ENCODE measurements around the gene SLX1A. TPM values are rescaled to one million over a fixed set of nuclear protein-coding genes. Genes with fewer than 3 reads are reported as not detected.

SLX1A gene
- total and polyA plus RNA-seq, 10 of the 15 experiments (the other 5 are each of a cell fraction or from before 2014, with no cell fraction given) = 2.5 to 123 (median 28.9) TPM

DNA sequence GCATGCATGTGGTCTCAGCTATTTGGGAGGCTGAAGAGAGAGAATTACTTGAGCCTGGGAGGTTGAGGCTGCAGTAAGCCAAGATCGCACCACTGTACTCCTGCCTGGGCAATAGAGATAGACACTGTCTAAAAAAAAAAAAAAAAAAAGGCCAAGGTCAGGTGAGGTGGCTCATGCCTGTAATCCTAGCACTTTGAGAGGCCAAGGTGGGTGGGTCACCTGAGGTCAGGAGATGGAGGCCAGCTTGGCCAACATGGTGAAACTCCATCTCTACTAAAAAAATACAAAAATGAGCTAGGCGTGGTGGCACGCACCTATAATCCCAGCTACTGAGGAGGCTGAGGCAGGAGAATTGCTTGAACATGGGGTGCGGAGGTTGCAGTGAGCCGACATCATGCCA is 38.5 kb upstream of the SLX1A start (continued):
- TF ChIP-seq, protein P1, sequence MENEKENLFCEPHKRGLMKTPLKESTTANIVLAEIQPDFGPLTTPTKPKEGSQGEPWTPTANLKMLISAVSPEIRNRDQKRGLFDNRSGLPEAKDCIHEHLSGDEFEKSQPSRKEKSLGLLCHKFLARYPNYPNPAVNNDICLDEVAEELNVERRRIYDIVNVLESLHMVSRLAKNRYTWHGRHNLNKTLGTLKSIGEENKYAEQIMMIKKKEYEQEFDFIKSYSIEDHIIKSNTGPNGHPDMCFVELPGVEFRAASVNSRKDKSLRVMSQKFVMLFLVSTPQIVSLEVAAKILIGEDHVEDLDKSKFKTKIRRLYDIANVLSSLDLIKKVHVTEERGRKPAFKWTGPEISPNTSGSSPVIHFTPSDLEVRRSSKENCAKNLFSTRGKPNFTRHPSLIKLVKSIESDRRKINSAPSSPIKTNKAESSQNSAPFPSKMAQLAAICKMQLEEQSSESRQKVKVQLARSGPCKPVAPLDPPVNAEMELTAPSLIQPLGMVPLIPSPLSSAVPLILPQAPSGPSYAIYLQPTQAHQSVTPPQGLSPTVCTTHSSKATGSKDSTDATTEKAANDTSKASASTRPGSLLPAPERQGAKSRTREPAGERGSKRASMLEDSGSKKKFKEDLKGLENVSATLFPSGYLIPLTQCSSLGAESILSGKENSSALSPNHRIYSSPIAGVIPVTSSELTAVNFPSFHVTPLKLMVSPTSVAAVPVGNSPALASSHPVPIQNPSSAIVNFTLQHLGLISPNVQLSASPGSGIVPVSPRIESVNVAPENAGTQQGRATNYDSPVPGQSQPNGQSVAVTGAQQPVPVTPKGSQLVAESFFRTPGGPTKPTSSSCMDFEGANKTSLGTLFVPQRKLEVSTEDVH (IDR thresholded peaks at IDR 0.05; ENCODE audit: low read depth, partially characterized antibody) = no peak
- TF ChIP-seq, protein P2, sequence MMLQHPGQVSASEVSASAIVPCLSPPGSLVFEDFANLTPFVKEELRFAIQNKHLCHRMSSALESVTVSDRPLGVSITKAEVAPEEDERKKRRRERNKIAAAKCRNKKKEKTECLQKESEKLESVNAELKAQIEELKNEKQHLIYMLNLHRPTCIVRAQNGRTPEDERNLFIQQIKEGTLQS (IDR thresholded peaks at IDR 0.05; ENCODE audit: borderline replicate concordance, extremely low read depth, low read depth, low read length) = no peak

DNA sequence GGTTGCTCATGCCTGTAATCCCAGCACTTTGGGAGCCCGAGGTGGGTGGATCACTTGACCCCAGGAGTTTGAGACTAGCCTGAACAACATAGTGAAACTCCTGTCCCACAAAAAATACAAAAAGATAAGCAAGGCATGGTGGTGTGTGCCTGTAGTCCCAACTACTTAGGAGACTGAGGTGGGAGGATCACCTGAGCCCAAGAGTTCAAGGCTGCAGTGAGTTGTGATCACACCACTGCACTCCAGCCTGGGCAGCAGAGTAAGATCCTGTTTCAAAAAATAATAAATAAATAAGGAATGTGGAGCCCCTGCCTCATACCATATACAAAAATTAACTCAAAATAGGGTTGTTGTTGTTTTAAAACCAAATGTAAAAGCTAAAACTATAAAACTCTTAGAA is 36.5 kb upstream of the SLX1A start:
- WGBS (ENCODE audit: insufficient coverage, insufficient replicate concordance, low lambda C conversion rate, missing lambda C conversion rate) = 12% methylated on average over 1 of the region's 1 CpG
- no peaks in the 10 kb centered on the region for H4K20me1 ChIP-seq (ENCODE audit: control insufficient read depth, insufficient read depth)
- DNase-seq (ENCODE audit: low read depth, low spot score) (no peak), ATAC-seq (no peak), FAIRE-seq (no peak)
- ChIA-PET SMC1A (ENCODE audit: uncharacterized antibody, unreplicated experiment) (no interaction called here), CTCF (interaction anchor here (0.6 to 1.9 kb wide), 3 partner anchors 18 to 215 kb away, joined by 3 to 7 read pairs (median 3); partner anchors contain the start of gene TBX6), RAD21 (ENCODE audit: unreplicated experiment) (interaction anchor here (1.0 kb wide), 1 partner anchor 65 kb away, joined by 3 read pairs; no protein-coding TSS in a partner anchor), POLR2A (no interaction called here)
- no peak overlapping the region for H3K4me3 ChIP-seq
- H3K79me2 ChIP-seq (ENCODE audit: control insufficient read depth, insufficient read depth, low read length) = no peaks in the 10 kb centered on the region
- no peaks in the 10 kb centered on the region for H3K9me3 ChIP-seq (replicated peaks; ENCODE audit: control insufficient read depth, insufficient read depth, low read length)
- no peak overlapping the region for H3K4me2 ChIP-seq (ENCODE audit: control insufficient read depth, insufficient read depth)
- H3K27me3 ChIP-seq (replicated peaks in 1 of 2; ENCODE audit: control insufficient read depth in 2 of 2, insufficient read depth in 2 of 2, low read length in 1 of 2) = no peaks in the 10 kb centered on the region
- in situ Hi-C loops (cut with MboI) (no loop called here), intact Hi-C loops (cut with micrococcal nuclease; ENCODE audit: unreplicated experiment) (no loop called here)
- no peak overlapping the region for H2AFZ ChIP-seq (ENCODE audit: control insufficient read depth, low read depth, low read length)
- H3K27ac ChIP-seq (ENCODE audit: control insufficient read depth, insufficient read depth) = no peak overlapping the region
- no peak overlapping the region for H3K9ac ChIP-seq (ENCODE audit: control insufficient read depth, insufficient read depth, low read length)
- BruUV-seq (replicated peaks) = no TSS peak
- no peaks in the 10 kb centered on the region; the same call in 1 of the 2 replicates for H3K4me1 ChIP-seq (ENCODE audit: control insufficient read depth, insufficient read depth, low read length)
- H3K36me3 ChIP-seq (ENCODE audit: control insufficient read depth in 2 of 2, insufficient read depth in 2 of 2, low read length in 1 of 2) = no peaks in the 10 kb centered on the region
- TF ChIP-seq LARP7 (IDR thresholded peaks at IDR 0.05) = no peak
- TF ChIP-seq, protein P3, sequence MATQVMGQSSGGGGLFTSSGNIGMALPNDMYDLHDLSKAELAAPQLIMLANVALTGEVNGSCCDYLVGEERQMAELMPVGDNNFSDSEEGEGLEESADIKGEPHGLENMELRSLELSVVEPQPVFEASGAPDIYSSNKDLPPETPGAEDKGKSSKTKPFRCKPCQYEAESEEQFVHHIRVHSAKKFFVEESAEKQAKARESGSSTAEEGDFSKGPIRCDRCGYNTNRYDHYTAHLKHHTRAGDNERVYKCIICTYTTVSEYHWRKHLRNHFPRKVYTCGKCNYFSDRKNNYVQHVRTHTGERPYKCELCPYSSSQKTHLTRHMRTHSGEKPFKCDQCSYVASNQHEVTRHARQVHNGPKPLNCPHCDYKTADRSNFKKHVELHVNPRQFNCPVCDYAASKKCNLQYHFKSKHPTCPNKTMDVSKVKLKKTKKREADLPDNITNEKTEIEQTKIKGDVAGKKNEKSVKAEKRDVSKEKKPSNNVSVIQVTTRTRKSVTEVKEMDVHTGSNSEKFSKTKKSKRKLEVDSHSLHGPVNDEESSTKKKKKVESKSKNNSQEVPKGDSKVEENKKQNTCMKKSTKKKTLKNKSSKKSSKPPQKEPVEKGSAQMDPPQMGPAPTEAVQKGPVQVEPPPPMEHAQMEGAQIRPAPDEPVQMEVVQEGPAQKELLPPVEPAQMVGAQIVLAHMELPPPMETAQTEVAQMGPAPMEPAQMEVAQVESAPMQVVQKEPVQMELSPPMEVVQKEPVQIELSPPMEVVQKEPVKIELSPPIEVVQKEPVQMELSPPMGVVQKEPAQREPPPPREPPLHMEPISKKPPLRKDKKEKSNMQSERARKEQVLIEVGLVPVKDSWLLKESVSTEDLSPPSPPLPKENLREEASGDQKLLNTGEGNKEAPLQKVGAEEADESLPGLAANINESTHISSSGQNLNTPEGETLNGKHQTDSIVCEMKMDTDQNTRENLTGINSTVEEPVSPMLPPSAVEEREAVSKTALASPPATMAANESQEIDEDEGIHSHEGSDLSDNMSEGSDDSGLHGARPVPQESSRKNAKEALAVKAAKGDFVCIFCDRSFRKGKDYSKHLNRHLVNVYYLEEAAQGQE (IDR thresholded peaks at IDR 0.05; ENCODE audit: low read depth, low read length) = no peak
- TF ChIP-seq, protein P4, sequence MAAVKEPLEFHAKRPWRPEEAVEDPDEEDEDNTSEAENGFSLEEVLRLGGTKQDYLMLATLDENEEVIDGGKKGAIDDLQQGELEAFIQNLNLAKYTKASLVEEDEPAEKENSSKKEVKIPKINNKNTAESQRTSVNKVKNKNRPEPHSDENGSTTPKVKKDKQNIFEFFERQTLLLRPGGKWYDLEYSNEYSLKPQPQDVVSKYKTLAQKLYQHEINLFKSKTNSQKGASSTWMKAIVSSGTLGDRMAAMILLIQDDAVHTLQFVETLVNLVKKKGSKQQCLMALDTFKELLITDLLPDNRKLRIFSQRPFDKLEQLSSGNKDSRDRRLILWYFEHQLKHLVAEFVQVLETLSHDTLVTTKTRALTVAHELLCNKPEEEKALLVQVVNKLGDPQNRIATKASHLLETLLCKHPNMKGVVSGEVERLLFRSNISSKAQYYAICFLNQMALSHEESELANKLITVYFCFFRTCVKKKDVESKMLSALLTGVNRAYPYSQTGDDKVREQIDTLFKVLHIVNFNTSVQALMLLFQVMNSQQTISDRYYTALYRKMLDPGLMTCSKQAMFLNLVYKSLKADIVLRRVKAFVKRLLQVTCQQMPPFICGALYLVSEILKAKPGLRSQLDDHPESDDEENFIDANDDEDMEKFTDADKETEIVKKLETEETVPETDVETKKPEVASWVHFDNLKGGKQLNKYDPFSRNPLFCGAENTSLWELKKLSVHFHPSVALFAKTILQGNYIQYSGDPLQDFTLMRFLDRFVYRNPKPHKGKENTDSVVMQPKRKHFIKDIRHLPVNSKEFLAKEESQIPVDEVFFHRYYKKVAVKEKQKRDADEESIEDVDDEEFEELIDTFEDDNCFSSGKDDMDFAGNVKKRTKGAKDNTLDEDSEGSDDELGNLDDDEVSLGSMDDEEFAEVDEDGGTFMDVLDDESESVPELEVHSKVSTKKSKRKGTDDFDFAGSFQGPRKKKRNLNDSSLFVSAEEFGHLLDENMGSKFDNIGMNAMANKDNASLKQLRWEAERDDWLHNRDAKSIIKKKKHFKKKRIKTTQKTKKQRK (IDR thresholded peaks at IDR 0.05; ENCODE audit: low read depth, low read length) = no peak
- TF ChIP-seq TCF12 (IDR thresholded peaks at IDR 0.05; ENCODE audit: low read depth, low read length) = no peak
- TF ChIP-seq, protein P5, sequence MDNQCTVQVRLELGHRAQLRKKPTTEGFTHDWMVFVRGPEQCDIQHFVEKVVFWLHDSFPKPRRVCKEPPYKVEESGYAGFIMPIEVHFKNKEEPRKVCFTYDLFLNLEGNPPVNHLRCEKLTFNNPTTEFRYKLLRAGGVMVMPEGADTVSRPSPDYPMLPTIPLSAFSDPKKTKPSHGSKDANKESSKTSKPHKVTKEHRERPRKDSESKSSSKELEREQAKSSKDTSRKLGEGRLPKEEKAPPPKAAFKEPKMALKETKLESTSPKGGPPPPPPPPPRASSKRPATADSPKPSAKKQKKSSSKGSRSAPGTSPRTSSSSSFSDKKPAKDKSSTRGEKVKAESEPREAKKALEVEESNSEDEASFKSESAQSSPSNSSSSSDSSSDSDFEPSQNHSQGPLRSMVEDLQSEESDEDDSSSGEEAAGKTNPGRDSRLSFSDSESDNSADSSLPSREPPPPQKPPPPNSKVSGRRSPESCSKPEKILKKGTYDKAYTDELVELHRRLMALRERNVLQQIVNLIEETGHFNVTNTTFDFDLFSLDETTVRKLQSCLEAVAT (IDR thresholded peaks at IDR 0.05) = no peak
- TF ChIP-seq YY1 (IDR thresholded peaks at IDR 0.05; ENCODE audit: low read depth, low read length) = no peak
- TF ChIP-seq, protein P6, sequence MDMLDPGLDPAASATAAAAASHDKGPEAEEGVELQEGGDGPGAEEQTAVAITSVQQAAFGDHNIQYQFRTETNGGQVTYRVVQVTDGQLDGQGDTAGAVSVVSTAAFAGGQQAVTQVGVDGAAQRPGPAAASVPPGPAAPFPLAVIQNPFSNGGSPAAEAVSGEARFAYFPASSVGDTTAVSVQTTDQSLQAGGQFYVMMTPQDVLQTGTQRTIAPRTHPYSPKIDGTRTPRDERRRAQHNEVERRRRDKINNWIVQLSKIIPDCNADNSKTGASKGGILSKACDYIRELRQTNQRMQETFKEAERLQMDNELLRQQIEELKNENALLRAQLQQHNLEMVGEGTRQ (IDR thresholded peaks at IDR 0.05; ENCODE audit: borderline replicate concordance, low read depth, low read length) = no peak

Data from GM12878 (cell line).